Brain microvascular endothelial cell (primary cell): ENCODE results near the gene GNAT1.
A peak's percentile ranks its signal among the peaks of the same experiment; 100 is the strongest.

Experiments
- DNase-seq: peaks from one replicate; pipeline ENCODE4 v3.0.0-alpha.2; 2020
- H3K27ac ChIP-seq: fragments of 250-450 bp; sonication (Bioruptor Pico); 2 replicates; pipeline ENCODE4 v1.5.1; 2020; ENCODE audit warnings: mild to moderate bottlenecking, moderate library complexity
- H3K27me3 ChIP-seq: fragments of 250-450 bp; sonication (Bioruptor Pico); replicated peaks from 2 replicates; pipeline ENCODE4 v1.5.1; 2020; ENCODE audit warnings: mild to moderate bottlenecking
- H3K36me3 ChIP-seq: fragments of 250-450 bp; sonication (Bioruptor Pico); replicated peaks from 2 replicates; pipeline ENCODE4 v1.5.1; 2020; ENCODE audit warnings: mild to moderate bottlenecking
- H3K4me3 ChIP-seq: 2 replicates; pipeline ENCODE4 v1.5.1; 2011; ENCODE audit warnings: low read depth, mild to moderate bottlenecking, control low read depth, low read length, moderate library complexity
- CTCF ChIP-seq: IDR thresholded peaks from 2 replicates; pipeline ENCODE4 v1.5.1; 2011; ENCODE audit warnings: low read depth, mild to moderate bottlenecking, moderate library complexity, low read length, control low read depth, inconsistent platforms; ENCODE audit errors: missing control alignments
- in situ Hi-C: cut with HindIII; loops from 2 replicates; pipeline ENCODE4 v1.10.0; 2017; ENCODE audit warnings: low sequenced_read_pairs, low pct_ligation_motif_present

The GNAT1 gene

GRCh38 chr3:50236484-50237132 is 45.2 kb downstream of the GNAT1 start:
- peak overlapping the region; percentile 28 for H3K27ac ChIP-seq
- no peaks in the 10 kb centered on the region for H3K27me3 ChIP-seq
- H3K36me3 ChIP-seq = no peaks in the 10 kb centered on the region
- no peak for DNase-seq
- TF ChIP-seq CTCF = no peak
- in situ Hi-C loops = no loop called here
- H3K4me3 ChIP-seq = peak overlapping the region; percentile 90

- Histone ChIP-seq H3K4me3 (peak overlapping the region; percentile 90), H3K27me3 (no peaks in the 10 kb centered on the region), H3K36me3 (no peaks in the 10 kb centered on the region), H3K27ac (no peak overlapping the region)
- DNase-seq = no peak
- no peak for TF ChIP-seq CTCF
- in situ Hi-C loops = no loop called here
Observed at GRCh38 chr3:50237133-50237651, 45.8 kb downstream of the GNAT1 start.

- TF ChIP-seq CTCF = no peak
- H3K27ac ChIP-seq = peak overlapping the region; percentile 17
- in situ Hi-C loops = no loop called here
- H3K4me3 ChIP-seq = peak overlapping the region; percentile 90
- peak; percentile 70 for DNase-seq
- H3K27me3 ChIP-seq = no peaks in the 10 kb centered on the region
- no peaks in the 10 kb centered on the region for H3K36me3 ChIP-seq
Observed at GRCh38 chr3:50237754-50238548, 46.5 kb downstream of the GNAT1 start.

- DNase-seq = no peak
- H3K4me3 ChIP-seq = peak overlapping the region; percentile 90
- no peaks in the 10 kb centered on the region for H3K36me3 ChIP-seq
- H3K27ac ChIP-seq = peak overlapping the region; percentile 17
- in situ Hi-C loops = no loop called here
- H3K27me3 ChIP-seq = no peaks in the 10 kb centered on the region
- peak; percentile 15 for TF ChIP-seq CTCF
Observed at GRCh38 chr3:50238549-50239026, 47.2 kb downstream of the GNAT1 start.

- Histone ChIP-seq H3K4me3 (no peak overlapping the region), H3K27ac (no peak overlapping the region), H3K27me3 (no peaks in the 10 kb centered on the region), H3K36me3 (peaks cover 6% of the 10 kb centered on the region)
- no peak for TF ChIP-seq CTCF
- DNase-seq = no peak
- in situ Hi-C loops = no loop called here
Observed at GRCh38 chr3:50239649-50240048, 48.2 kb downstream of the GNAT1 start.
